CD4-positive, alpha-beta T cell (primary cell): ENCODE results near the gene ABCC8. TPM values are rescaled to one million over a fixed set of nuclear protein-coding genes. Genes with fewer than 3 reads are reported as not detected.

Experiments
- ATAC-seq: fragments of 200-7000 bp; cut with Tn5 transposase; one replicate; pipeline ENCODE4 v1.10.0; 2022; ENCODE audit warnings: mild to moderate bottlenecking; ENCODE audit not compliant: poor library complexity
- CTCF ChIA-PET: fragments of 350-600 bp; sonication (Branson Sonifier 250); formaldehyde crosslinking; loops from one replicate; lab custom pipeline; 2021; ENCODE audit warnings: antibody characterized with exemption, inconsistent platforms; lab: Charles Lee
- POLR2A ChIA-PET: fragments of 350-600 bp; sonication (Branson Sonifier 250); formaldehyde crosslinking; loops from one replicate; lab custom pipeline; 2021; ENCODE audit warnings: antibody characterized with exemption, inconsistent platforms; lab: Charles Lee
- DNase-seq, 14 experiments: peaks; one replicate each; pipeline ENCODE4 v3.0.0-alpha.2; 2013 to 2020; ENCODE audit warnings: mixed read lengths in 2 of 14
- H3K27ac ChIP-seq, 2 donors: one replicate each; pipeline versions ENCODE4 v1.5.1 to v1.7.0; 2013; ENCODE audit warnings: low read length in 2 of 2, low read depth in 1 of 2, mild to moderate bottlenecking in 1 of 2
- H3K27me3 ChIP-seq, 2 experiments: 1 replicate in 1 of 2; 2 replicates in 1 of 2; pipeline versions ENCODE4 v1.6.1 to v1.7.0; 2013; ENCODE audit warnings: low read length in 2 of 2, control low read depth in 1 of 2, mild to moderate bottlenecking in 1 of 2, moderate library complexity in 1 of 2; ENCODE audit not compliant: insufficient read depth in 2 of 2, control insufficient read depth in 1 of 2
- H3K36me3 ChIP-seq: one replicate; pipeline ENCODE4 v1.6.1; 2013; ENCODE audit warnings: low read length, control low read depth; ENCODE audit not compliant: insufficient read depth
- H3K4me1 ChIP-seq: one replicate; pipeline ENCODE4 v1.6.1; 2013; ENCODE audit warnings: low read length, control low read depth; ENCODE audit not compliant: insufficient read depth
- H3K4me3 ChIP-seq: one replicate; pipeline ENCODE4 v1.5.1; 2013; ENCODE audit warnings: mild to moderate bottlenecking, low read length, moderate library complexity
- H3K9me3 ChIP-seq, 2 experiments: 1 replicate in 1 of 2; 2 replicates in 1 of 2; pipeline versions ENCODE4 v1.6.1 to v1.7.0; 2013; ENCODE audit warnings: low read length in 2 of 2, mild to moderate bottlenecking in 2 of 2, control low read depth in 1 of 2, moderate library complexity in 1 of 2; ENCODE audit not compliant: control insufficient read depth in 1 of 2, insufficient read depth in 1 of 2
- H3K27ac Mint-ChIP-seq: one replicate; pipeline ENCODE4 v1.8.0; 2020; ENCODE audit warnings: mixed read lengths
- H3K27me3 Mint-ChIP-seq: one replicate; pipeline ENCODE4 v1.8.0; 2021; ENCODE audit warnings: mixed read lengths
- H3K36me3 Mint-ChIP-seq: one replicate; pipeline ENCODE4 v1.8.0; 2021; ENCODE audit warnings: low read depth, mixed read lengths
- H3K4me1 Mint-ChIP-seq: one replicate; pipeline ENCODE4 v1.8.0; 2021; ENCODE audit warnings: low read depth, mixed read lengths
- H3K4me3 Mint-ChIP-seq: one replicate; pipeline ENCODE4 v1.8.0; 2020; ENCODE audit warnings: mild to moderate bottlenecking, mixed read lengths
- H3K9me3 Mint-ChIP-seq: one replicate; pipeline ENCODE4 v1.8.0; 2020; ENCODE audit warnings: mixed read lengths
- intact Hi-C, 2 experiments: fragments of 100-400 bp; cut with DNase I in 1 of 2; cut with micrococcal nuclease in 1 of 2; formaldehyde crosslinking; loops; one replicate each; pipeline versions ENCODE4 v1.15.1 to v1.9.0; 2023 to 2025; cut with DNase I, micrococcal nuclease
- total RNA-seq, 174 experiments: library from RNA in 2 of 174; stranded (reverse) in 2 of 174; gene quantifications; one replicate each; pipeline ENCODE4 v1.2.3 and lab custom pipeline; 2021 to 2026
- TF ChIP-seq, protein P1 (sequence below): fragments of 200-600 bp; IDR thresholded peaks from one replicate; pipeline ENCODE4 v1.8.0; 2022; ENCODE audit warnings: antibody characterized with exemption, mild to moderate bottlenecking

The ABCC8 gene
- total RNA-seq, 2 experiments from 2014 or later, result not detected

DNA sequence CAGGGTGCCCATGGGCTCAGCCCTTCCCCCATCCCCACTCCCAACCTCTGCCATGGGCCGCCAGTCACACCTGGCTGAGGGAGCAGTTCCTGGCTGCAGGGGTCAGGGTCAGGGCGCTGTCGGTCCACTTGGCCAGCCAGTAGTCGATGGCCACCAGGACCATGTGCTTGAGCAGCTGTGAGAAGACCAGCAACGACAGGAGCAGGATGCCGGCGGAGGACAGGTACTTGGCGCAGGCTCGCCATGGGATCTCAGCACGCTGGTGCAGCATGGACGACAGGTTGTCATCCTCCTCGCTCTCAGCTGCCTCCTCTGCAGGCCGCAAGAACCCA lies 69.9 kb downstream of the ABCC8 start:
- Mint-ChIP-seq H3K9me3 (no peaks in the 10 kb centered on the region), H3K36me3 (no peaks in the 10 kb centered on the region), H3K27ac (no peak overlapping the region), H3K4me3 (no peak overlapping the region), H3K4me1 (no peaks in the 10 kb centered on the region), H3K27me3 (no peaks in the 10 kb centered on the region)
- Histone ChIP-seq H3K4me1 (no peaks in the 10 kb centered on the region), H3K27ac (no peak overlapping the region), H3K4me3 (no peak overlapping the region), H3K36me3 (no peaks in the 10 kb centered on the region), H3K9me3 (no peaks in the 10 kb centered on the region), H3K27me3 (peaks cover 0 to 2% of the 10 kb centered on the region in 2 experiments)
- ChIA-PET CTCF (no interaction called here), POLR2A (no interaction called here)
- DNase-seq (no peak), ATAC-seq (no peak)
- intact Hi-C loops, result no loop called here
- TF ChIP-seq, protein P1, sequence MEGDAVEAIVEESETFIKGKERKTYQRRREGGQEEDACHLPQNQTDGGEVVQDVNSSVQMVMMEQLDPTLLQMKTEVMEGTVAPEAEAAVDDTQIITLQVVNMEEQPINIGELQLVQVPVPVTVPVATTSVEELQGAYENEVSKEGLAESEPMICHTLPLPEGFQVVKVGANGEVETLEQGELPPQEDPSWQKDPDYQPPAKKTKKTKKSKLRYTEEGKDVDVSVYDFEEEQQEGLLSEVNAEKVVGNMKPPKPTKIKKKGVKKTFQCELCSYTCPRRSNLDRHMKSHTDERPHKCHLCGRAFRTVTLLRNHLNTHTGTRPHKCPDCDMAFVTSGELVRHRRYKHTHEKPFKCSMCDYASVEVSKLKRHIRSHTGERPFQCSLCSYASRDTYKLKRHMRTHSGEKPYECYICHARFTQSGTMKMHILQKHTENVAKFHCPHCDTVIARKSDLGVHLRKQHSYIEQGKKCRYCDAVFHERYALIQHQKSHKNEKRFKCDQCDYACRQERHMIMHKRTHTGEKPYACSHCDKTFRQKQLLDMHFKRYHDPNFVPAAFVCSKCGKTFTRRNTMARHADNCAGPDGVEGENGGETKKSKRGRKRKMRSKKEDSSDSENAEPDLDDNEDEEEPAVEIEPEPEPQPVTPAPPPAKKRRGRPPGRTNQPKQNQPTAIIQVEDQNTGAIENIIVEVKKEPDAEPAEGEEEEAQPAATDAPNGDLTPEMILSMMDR, result no peak

DNA sequence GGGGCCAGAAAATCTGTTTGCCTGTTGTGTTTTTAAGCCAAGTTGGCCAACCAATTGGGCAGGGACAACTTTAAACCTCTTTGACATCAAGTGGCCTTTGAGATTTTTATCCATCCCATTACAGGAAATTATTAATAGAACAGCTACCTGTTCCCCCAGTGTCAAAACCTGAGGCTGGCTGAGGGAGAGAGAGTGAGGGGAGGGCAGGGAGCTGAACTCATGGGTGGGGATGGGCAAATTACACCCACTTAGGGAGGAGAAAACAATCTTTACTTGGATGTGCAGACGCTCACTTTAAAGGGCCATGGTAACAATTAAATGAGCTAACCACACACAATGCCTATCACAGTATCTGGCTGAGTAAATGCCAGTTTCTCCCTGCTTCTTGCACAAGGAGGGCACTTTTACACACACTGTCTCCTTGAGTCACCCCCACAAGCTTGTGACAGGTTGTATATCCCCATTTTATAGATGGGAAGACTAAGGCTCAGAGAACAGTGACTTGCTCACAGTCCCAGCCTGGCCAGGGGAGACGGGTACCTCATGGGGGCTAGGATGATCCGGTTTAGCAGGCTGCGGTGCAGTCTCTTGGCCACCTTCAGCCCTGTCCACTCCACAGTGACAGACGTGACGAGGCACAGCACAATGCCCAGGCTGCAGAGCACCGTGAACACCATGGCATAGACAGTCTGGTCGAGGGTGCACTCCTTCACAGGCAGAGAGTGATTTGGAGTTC lies 70.4 kb downstream of the ABCC8 start:
- Mint-ChIP-seq H3K36me3 (no peaks in the 10 kb centered on the region), H3K27me3 (no peaks in the 10 kb centered on the region), H3K4me1 (no peaks in the 10 kb centered on the region), H3K4me3 (no peak overlapping the region), H3K27ac (no peak overlapping the region), H3K9me3 (no peaks in the 10 kb centered on the region)
- intact Hi-C loops, result no loop called here
- TF ChIP-seq, protein P1, result no peak
- H3K27me3 ChIP-seq, result peaks cover 0 to 2% of the 10 kb centered on the region in 2 experiments
- no peaks in the 10 kb centered on the region for H3K9me3 ChIP-seq
- ATAC-seq (no peak), DNase-seq (no peak)
- ChIA-PET CTCF (no interaction called here), POLR2A (no interaction called here)
- no peak overlapping the region for H3K27ac ChIP-seq
- H3K36me3 ChIP-seq, result no peaks in the 10 kb centered on the region
- H3K4me3 ChIP-seq, result no peak overlapping the region
- H3K4me1 ChIP-seq, result no peaks in the 10 kb centered on the region

DNA sequence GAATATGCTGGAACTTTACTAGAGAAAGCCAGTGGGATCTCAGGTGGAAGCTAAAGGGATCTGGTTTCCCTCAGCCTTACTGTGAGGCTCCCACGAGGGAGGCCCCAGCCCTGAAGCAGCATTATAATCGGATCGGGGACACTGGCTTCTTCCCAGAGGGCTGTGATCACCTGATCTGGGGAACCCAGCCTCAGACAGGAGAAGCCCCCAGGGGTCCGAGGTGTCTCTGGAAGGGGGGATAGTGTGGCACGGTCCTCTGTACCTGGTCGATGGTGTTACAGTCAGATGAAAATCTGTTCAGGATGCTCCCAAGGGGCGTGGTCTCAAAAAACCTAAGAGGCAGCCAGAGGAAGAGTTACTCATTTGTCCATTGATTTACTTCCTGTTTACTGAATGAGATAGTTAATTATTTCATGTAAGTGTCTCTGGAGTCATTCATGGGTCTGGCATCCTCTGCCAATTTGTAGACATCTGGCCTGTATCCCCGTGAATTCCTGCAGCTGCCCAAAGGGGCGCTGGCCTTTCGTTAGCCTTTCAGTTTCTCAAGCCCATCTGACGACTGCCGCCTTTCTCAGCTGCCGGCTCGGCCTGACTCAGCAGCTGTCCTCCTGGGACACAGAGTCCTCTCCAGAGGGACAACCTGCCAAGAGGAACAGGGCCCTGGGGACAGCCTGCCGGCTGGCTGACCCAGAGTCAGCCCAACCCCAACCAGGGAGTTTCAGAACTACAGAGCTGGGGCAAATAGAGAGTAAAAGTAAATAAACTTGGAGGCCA lies 71.2 kb downstream of the ABCC8 start:
- H3K4me1 ChIP-seq, result no peaks in the 10 kb centered on the region
- Mint-ChIP-seq H3K4me3 (no peak overlapping the region), H3K36me3 (no peaks in the 10 kb centered on the region), H3K9me3 (no peaks in the 10 kb centered on the region), H3K4me1 (no peaks in the 10 kb centered on the region), H3K27ac (no peak overlapping the region), H3K27me3 (no peaks in the 10 kb centered on the region)
- no peak overlapping the region for H3K27ac ChIP-seq
- DNase-seq, result no peak
- H3K36me3 ChIP-seq, result no peaks in the 10 kb centered on the region
- no peak for ATAC-seq
- intact Hi-C loops, result no loop called here
- H3K4me3 ChIP-seq, result no peak overlapping the region
- TF ChIP-seq, protein P1, result no peak
- no peaks in the 10 kb centered on the region for H3K9me3 ChIP-seq
- POLR2A ChIA-PET, result no interaction called here
- peaks cover 0 to under 1% of the 10 kb centered on the region in 2 experiments for H3K27me3 ChIP-seq
- CTCF ChIA-PET, result no interaction called here
